H9 (cell line): ENCODE data around the gene FAM53B. TPM values are rescaled to one million over a fixed set of nuclear protein-coding genes. Genes with fewer than 3 reads are reported as not detected.

Source experiments
- DNase-seq: peaks from one replicate; pipeline ENCODE4 v3.0.0-alpha.2; 2017
- H2AFZ ChIP-seq: one replicate; pipeline ENCODE4 v1.6.1; 2013; ENCODE audit warnings: mild to moderate bottlenecking, low read length, control low read depth, moderate library complexity
- H2AK5ac ChIP-seq: 2 replicates; pipeline ENCODE4 v1.6.1; 2013; ENCODE audit warnings: low read length, control low read depth, mixed read lengths; ENCODE audit not compliant: insufficient read length
- H2BK120ac ChIP-seq: one replicate; pipeline ENCODE4 v1.6.1; 2013; ENCODE audit warnings: low read depth, mild to moderate bottlenecking, low read length, control low read depth, inconsistent platforms; ENCODE audit not compliant: poor library complexity, severe bottlenecking
- H2BK12ac ChIP-seq: 2 replicates; pipeline ENCODE4 v1.6.1; 2013; ENCODE audit warnings: low read length, control low read depth, mixed read lengths, low read depth; ENCODE audit not compliant: insufficient read length
- H2BK15ac ChIP-seq: 2 replicates; pipeline ENCODE4 v1.6.1; 2013; ENCODE audit warnings: low read depth, low read length, control low read depth
- H2BK20ac ChIP-seq: one replicate; pipeline ENCODE4 v1.6.1; 2013; ENCODE audit warnings: low read depth, mild to moderate bottlenecking, low read length, control low read depth, inconsistent platforms; ENCODE audit not compliant: poor library complexity, severe bottlenecking
- H2BK5ac ChIP-seq: 2 replicates; pipeline ENCODE4 v1.6.1; 2013; ENCODE audit warnings: low read length, control low read depth, mixed read lengths; ENCODE audit not compliant: insufficient read length
- H3K14ac ChIP-seq: 2 replicates; pipeline ENCODE4 v1.6.1; 2013; ENCODE audit warnings: low read length, control low read depth; ENCODE audit not compliant: insufficient read depth
- H3K18ac ChIP-seq: 2 replicates; pipeline ENCODE4 v1.6.1; 2013; ENCODE audit warnings: low read depth, mild to moderate bottlenecking, mixed read lengths, low read length, control low read depth; ENCODE audit not compliant: insufficient read length
- H3K23ac ChIP-seq: 2 replicates; pipeline ENCODE4 v1.6.1; 2013; ENCODE audit warnings: low read length, control low read depth, mixed read lengths, low read depth; ENCODE audit not compliant: insufficient read length
- H3K23me2 ChIP-seq: 2 replicates; pipeline ENCODE4 v1.6.1; 2013; ENCODE audit warnings: low read depth, mild to moderate bottlenecking, mixed read lengths, low read length, control low read depth; ENCODE audit not compliant: insufficient read length, poor library complexity, severe bottlenecking
- H3K27ac ChIP-seq: 2 replicates; pipeline ENCODE4 v1.5.1; 2013; ENCODE audit warnings: low read length, control low read depth, mixed read lengths, low read depth; ENCODE audit not compliant: insufficient read length
- H3K27me3 ChIP-seq: 2 replicates; pipeline ENCODE4 v1.6.1; 2013; ENCODE audit warnings: low read length, control low read depth, inconsistent platforms; ENCODE audit not compliant: insufficient read depth
- H3K4ac ChIP-seq: 2 replicates; pipeline ENCODE4 v1.6.1; 2013; ENCODE audit warnings: low read depth, mild to moderate bottlenecking, control low read depth, inconsistent platforms, low read length, moderate library complexity
- H3K4me1 ChIP-seq: 2 replicates; pipeline ENCODE4 v1.6.1; 2013; ENCODE audit warnings: low read length, control low read depth, inconsistent platforms; ENCODE audit not compliant: insufficient read depth
- H3K4me2 ChIP-seq: 2 replicates; pipeline ENCODE4 v1.6.1; 2013; ENCODE audit warnings: low read length, control low read depth, mixed read lengths; ENCODE audit not compliant: insufficient read length, insufficient read depth
- H3K56ac ChIP-seq: 2 replicates; pipeline ENCODE4 v1.6.1; 2013; ENCODE audit warnings: low read depth, mild to moderate bottlenecking, mixed read lengths, low read length, control low read depth; ENCODE audit not compliant: insufficient read length
- H3K79me1 ChIP-seq: 2 replicates; pipeline ENCODE4 v1.6.1; 2013; ENCODE audit warnings: low read depth, mild to moderate bottlenecking, moderate library complexity, low read length, control low read depth, inconsistent platforms; ENCODE audit not compliant: insufficient read depth, poor library complexity, severe bottlenecking
- H3K79me2 ChIP-seq: 2 replicates; pipeline ENCODE4 v1.6.1; 2013; ENCODE audit warnings: low read length, control low read depth, inconsistent platforms; ENCODE audit not compliant: insufficient read depth
- H3K9ac ChIP-seq: 2 replicates; pipeline ENCODE4 v1.6.1; 2013; ENCODE audit warnings: low read length, control low read depth, mixed read lengths; ENCODE audit not compliant: insufficient read length; ENCODE audit errors: extremely low read depth
- H3K9me3 ChIP-seq: one replicate; pipeline ENCODE4 v1.6.1; 2013; ENCODE audit warnings: low read depth, low read length, inconsistent platforms; ENCODE audit not compliant: control insufficient read depth
- H3T11ph ChIP-seq: one replicate; pipeline ENCODE4 v1.6.1; 2013; ENCODE audit warnings: mild to moderate bottlenecking, low read length, control low read depth, inconsistent platforms
- H4K20me1 ChIP-seq: one replicate; pipeline ENCODE4 v1.6.1; 2013; ENCODE audit not compliant: control insufficient read depth, insufficient read length, insufficient read depth
- H4K5ac ChIP-seq: 2 replicates; pipeline ENCODE4 v1.6.1; 2013; ENCODE audit warnings: low read depth, mild to moderate bottlenecking, mixed read lengths, low read length, control low read depth; ENCODE audit not compliant: insufficient read length
- H4K8ac ChIP-seq: replicated peaks from 2 replicates; pipeline ENCODE4 v1.6.1; 2013; ENCODE audit warnings: low read length, control low read depth, mixed read lengths, low read depth; ENCODE audit not compliant: insufficient read length
- H4K91ac ChIP-seq: 2 replicates; pipeline ENCODE4 v1.6.1; 2013; ENCODE audit warnings: low read depth, mild to moderate bottlenecking, moderate library complexity, mixed read lengths, low read length, control low read depth; ENCODE audit not compliant: insufficient read length
- H3K27ac Mint-ChIP-seq, 3 experiments: 2 replicates in 2 of 3; 3 replicates in 1 of 3; pipeline ENCODE4 v1.8.0; 2020 to 2021; ENCODE audit warnings: mixed read lengths in 3 of 3, mild to moderate bottlenecking in 1 of 3, moderate library complexity in 1 of 3
- H3K27me3 Mint-ChIP-seq: 2 replicates; pipeline ENCODE4 v1.8.0; 2021; ENCODE audit warnings: low read depth, mild to moderate bottlenecking, moderate library complexity, mixed read lengths
- H3K36me3 Mint-ChIP-seq, 3 experiments: 2 replicates in 2 of 3; 3 replicates in 1 of 3; pipeline ENCODE4 v1.8.0; 2020 to 2021; ENCODE audit warnings: low read depth in 3 of 3, mixed read lengths in 3 of 3; ENCODE audit not compliant: insufficient read depth in 1 of 3
- H3K4me1 Mint-ChIP-seq, 2 experiments: 2 replicates each; pipeline ENCODE4 v1.8.0; 2020; ENCODE audit warnings: mixed read lengths in 2 of 2
- H3K4me3 Mint-ChIP-seq, 2 experiments: 2 replicates in 1 of 2; 3 replicates in 1 of 2; pipeline ENCODE4 v1.8.0; 2020 to 2021; ENCODE audit warnings: mild to moderate bottlenecking in 2 of 2, mixed read lengths in 2 of 2, moderate library complexity in 1 of 2
- H3K9me3 Mint-ChIP-seq, 2 experiments: 2 replicates in 1 of 2; 3 replicates in 1 of 2; pipeline ENCODE4 v1.8.0; 2020; ENCODE audit warnings: mild to moderate bottlenecking in 2 of 2, mixed read lengths in 2 of 2, moderate library complexity in 1 of 2
- WGBS: extraction: QIAGEN DNeasy Blood & Tissue Kit; methylation state at CpG from one replicate; pipeline ENCODE4 v1.1.7; 2013; ENCODE audit warnings: missing lambda C conversion rate, low lambda C conversion rate, mixed read lengths; ENCODE audit not compliant: insufficient read length; ENCODE audit errors: extremely low coverage; 5-methylcytosine and 5-hydroxymethylcytosine counted together
- total RNA-seq: library from RNA; stranded (reverse); gene quantifications from 2 replicates; pipeline ENCODE4 v1.2.1, GENCODE V29; 2021
- TF ChIP-seq, protein P1 (sequence below): fragments of 200-600 bp; sonication (generic); conservative IDR thresholded peaks from 3 replicates; pipeline ENCODE4 v1.8.0; 2021; ENCODE audit warnings: antibody characterized with exemption, mild to moderate bottlenecking

Gene FAM53B
- total RNA-seq, 1 experiment from 2014 or later, result 11.5 TPM

DNA sequence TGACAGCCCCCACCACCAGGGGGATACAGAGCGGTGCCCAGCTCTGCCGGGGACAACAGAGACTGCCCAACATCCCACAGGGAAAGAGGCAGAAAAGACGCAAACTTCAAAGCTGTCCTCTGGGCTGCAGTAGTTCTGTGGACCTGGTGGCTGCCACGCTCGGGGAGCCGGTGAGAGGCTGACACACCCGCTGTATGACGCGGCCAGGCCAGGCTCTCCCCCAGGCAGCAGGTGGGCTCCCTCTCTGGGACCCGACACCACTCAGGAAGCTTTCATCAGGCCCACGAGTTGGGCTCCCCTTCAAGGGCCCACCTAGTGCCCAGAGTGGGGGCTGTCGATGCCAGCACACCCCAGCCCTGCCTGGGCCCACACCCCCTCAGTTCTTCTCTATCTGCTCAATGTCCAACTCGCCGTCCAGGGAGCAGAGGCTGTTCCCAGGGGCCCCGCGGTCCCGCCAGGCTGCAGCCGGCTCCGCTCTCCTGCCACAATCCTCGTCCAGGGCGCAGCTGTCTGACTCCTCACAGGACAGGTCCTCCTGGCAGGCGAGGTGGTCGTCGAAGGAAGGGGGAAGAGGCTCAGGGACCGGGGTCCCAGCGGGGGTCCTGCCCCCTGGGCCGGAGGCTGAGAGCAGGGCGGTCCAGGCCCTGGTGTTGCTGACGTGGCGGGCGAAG, 121.2 kb downstream of the FAM53B start:
- TF ChIP-seq, protein P1, sequence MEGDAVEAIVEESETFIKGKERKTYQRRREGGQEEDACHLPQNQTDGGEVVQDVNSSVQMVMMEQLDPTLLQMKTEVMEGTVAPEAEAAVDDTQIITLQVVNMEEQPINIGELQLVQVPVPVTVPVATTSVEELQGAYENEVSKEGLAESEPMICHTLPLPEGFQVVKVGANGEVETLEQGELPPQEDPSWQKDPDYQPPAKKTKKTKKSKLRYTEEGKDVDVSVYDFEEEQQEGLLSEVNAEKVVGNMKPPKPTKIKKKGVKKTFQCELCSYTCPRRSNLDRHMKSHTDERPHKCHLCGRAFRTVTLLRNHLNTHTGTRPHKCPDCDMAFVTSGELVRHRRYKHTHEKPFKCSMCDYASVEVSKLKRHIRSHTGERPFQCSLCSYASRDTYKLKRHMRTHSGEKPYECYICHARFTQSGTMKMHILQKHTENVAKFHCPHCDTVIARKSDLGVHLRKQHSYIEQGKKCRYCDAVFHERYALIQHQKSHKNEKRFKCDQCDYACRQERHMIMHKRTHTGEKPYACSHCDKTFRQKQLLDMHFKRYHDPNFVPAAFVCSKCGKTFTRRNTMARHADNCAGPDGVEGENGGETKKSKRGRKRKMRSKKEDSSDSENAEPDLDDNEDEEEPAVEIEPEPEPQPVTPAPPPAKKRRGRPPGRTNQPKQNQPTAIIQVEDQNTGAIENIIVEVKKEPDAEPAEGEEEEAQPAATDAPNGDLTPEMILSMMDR, result no peak
- Histone ChIP-seq H2BK20ac (no peak overlapping the region), H3T11ph (no peak overlapping the region), H3K27ac (no peak overlapping the region), H3K14ac (no peak overlapping the region; the same call in 1 of the 2 replicates), H2BK15ac (no peak overlapping the region), H4K20me1 (no peaks in the 10 kb centered on the region), H3K79me1 (no peaks in the 10 kb centered on the region), H3K27me3 (no peaks in the 10 kb centered on the region), H4K5ac (no peak overlapping the region), H3K4me1 (peaks cover 3% of the 10 kb centered on the region; the same call in 1 of the 2 replicates), H3K79me2 (no peaks in the 10 kb centered on the region), H4K8ac (no peak overlapping the region), H2AK5ac (no peak overlapping the region), H3K23ac (no peak overlapping the region), H2AFZ (no peak overlapping the region), H3K9me3 (no peaks in the 10 kb centered on the region), H2BK5ac (no peak overlapping the region), H3K9ac (no peak overlapping the region), H3K4me2 (no peak overlapping the region), H4K91ac (no peak overlapping the region), H2BK12ac (no peak overlapping the region), H3K18ac (no peak overlapping the region), H3K56ac (no peak overlapping the region), H3K4ac (no peak overlapping the region), H3K23me2 (no peaks in the 10 kb centered on the region), H2BK120ac (no peak overlapping the region)
- DNase-seq, result no peak
- no peaks in the 10 kb centered on the region; a peak in 1 of 7 replicates for H3K36me3 Mint-ChIP-seq
- no peaks in the 10 kb centered on the region for H3K9me3 Mint-ChIP-seq
- peaks cover 14 to 24% of the 10 kb centered on the region in 2 experiments for H3K4me1 Mint-ChIP-seq
- H3K4me3 Mint-ChIP-seq, result no peak overlapping the region
- no peak overlapping the region; a peak in 1 of 7 replicates for H3K27ac Mint-ChIP-seq
- no peaks in the 10 kb centered on the region for H3K27me3 Mint-ChIP-seq
- WGBS, result no CpG with 5 or more reads among the region's 31 CpGs
